ENCODE measurements around the gene IRX1. TPM values are rescaled to one million over a fixed set of nuclear protein-coding genes. Genes with fewer than 3 reads are reported as not detected.

IRX1 gene
- total RNA-seq, 1 experiment from 2014 or later = 4.1 TPM

DNA sequence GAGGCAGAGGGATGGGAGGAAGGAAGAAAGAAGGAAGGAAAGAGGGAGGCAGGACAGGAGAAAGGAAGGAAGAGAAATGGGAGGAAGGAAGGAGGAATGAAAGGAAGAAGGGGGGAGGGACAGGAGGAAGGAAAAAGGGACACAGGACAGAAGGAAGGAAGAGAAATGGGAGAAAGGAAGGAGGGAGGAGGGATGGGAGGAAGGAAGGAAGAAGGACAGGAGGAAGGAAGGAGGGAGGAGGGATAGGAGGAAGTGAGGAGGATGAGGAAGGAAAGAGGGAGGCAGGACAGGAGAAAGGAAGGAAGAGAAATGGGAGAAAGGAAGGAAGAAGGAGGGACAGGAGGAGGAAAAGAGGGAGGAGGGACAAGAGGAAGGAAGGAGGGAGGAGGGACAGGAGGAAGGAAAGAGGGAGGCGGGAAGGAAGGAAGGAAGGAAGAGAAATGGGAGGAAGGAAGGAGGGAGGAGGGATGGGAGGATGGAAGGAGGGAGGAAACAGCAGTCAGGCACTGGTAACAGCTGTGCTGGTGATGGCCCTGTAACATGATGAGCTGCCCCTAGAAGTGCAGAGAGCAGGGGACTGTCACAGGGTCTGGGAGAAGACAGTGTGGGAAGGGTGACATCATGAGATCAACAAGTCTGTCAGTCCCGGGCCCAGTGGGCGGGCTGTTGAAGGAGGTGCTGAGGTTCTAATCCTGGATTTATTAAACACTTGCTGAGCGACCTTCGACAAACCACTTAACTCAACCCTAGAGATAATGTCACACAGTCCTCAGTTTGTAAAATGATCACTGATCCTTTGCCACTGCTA is 10.7 kb upstream of the IRX1 start:
- Mint-ChIP-seq H3K9me3 (peaks cover 0 to 2% of the 10 kb centered on the region in 2 experiments; a peak in 2 of 5 replicates), H3K36me3 (ENCODE audit: insufficient read depth in 1 of 3, low read depth in 3 of 3) (no peaks in the 10 kb centered on the region), H3K27ac (no peak overlapping the region), H3K27me3 (ENCODE audit: low read depth) (peaks cover 97% of the 10 kb centered on the region), H3K4me1 (0 out of 4 replicates have a peak, but pooled peaks cover 0 to under 1% of the 10 kb centered on the region in 2 experiments), H3K4me3 (no peak overlapping the region)
- H3K9me3 ChIP-seq (ENCODE audit: control insufficient read depth, low read depth, low read length) = no peaks in the 10 kb centered on the region
- WGBS (ENCODE audit: extremely low coverage, insufficient read length, low lambda C conversion rate) = no CpG with 5 or more reads among the region's 5 CpGs
- H4K8ac ChIP-seq (replicated peaks; ENCODE audit: insufficient read length, low read depth, low read length) = no peak overlapping the region
- no peaks in the 10 kb centered on the region for H3K79me2 ChIP-seq (ENCODE audit: insufficient read depth, low read length)
- H4K5ac ChIP-seq (ENCODE audit: insufficient read length, low read depth, low read length) = no peak overlapping the region
- H2BK15ac ChIP-seq (ENCODE audit: low read depth, low read length) = no peak overlapping the region
- no peak overlapping the region for H2BK12ac ChIP-seq (ENCODE audit: insufficient read length, low read depth, low read length)
- H3K4ac ChIP-seq (ENCODE audit: low read depth, low read length) = no peak overlapping the region
- no peak overlapping the region for H4K91ac ChIP-seq (ENCODE audit: insufficient read length, low read depth, low read length)
- H2BK120ac ChIP-seq (ENCODE audit: low read depth, low read length, poor library complexity, severe bottlenecking) = no peak overlapping the region
- no peaks in the 10 kb centered on the region for H3K23me2 ChIP-seq (ENCODE audit: insufficient read length, low read depth, low read length, poor library complexity, severe bottlenecking)
- no peak overlapping the region for H3K4me2 ChIP-seq (ENCODE audit: insufficient read depth, insufficient read length, low read length)
- no peak overlapping the region for H3K9ac ChIP-seq (ENCODE audit: extremely low read depth, insufficient read length, low read length)
- DNase-seq = no peak
- no peak overlapping the region for H3K18ac ChIP-seq (ENCODE audit: insufficient read length, low read depth, low read length)
- no peaks in the 10 kb centered on the region for H3K4me1 ChIP-seq (ENCODE audit: insufficient read depth, low read length)
- no peak overlapping the region for H3K14ac ChIP-seq (ENCODE audit: insufficient read depth, low read length)
- H3T11ph ChIP-seq (ENCODE audit: low read length) = no peak overlapping the region
- no peak overlapping the region for H2AFZ ChIP-seq (ENCODE audit: low read length)
- H3K79me1 ChIP-seq (ENCODE audit: insufficient read depth, low read depth, low read length, poor library complexity, severe bottlenecking) = no peaks in the 10 kb centered on the region
- no peak overlapping the region for H3K27ac ChIP-seq (ENCODE audit: insufficient read length, low read depth, low read length)
- no peak overlapping the region for H3K23ac ChIP-seq (ENCODE audit: insufficient read length, low read depth, low read length)
- no peak overlapping the region for H2AK5ac ChIP-seq (ENCODE audit: insufficient read length, low read length)
- no peak overlapping the region for H2BK5ac ChIP-seq (ENCODE audit: insufficient read length, low read length)
- H3K56ac ChIP-seq (ENCODE audit: insufficient read length, low read depth, low read length) = no peak overlapping the region
- H4K20me1 ChIP-seq (ENCODE audit: control insufficient read depth, insufficient read depth, insufficient read length) = no peaks in the 10 kb centered on the region
- no peak overlapping the region for H2BK20ac ChIP-seq (ENCODE audit: low read depth, low read length, poor library complexity, severe bottlenecking)
- H3K27me3 ChIP-seq (ENCODE audit: insufficient read depth, low read length) = peaks cover 20% of the 10 kb centered on the region
- TF ChIP-seq, protein P1, sequence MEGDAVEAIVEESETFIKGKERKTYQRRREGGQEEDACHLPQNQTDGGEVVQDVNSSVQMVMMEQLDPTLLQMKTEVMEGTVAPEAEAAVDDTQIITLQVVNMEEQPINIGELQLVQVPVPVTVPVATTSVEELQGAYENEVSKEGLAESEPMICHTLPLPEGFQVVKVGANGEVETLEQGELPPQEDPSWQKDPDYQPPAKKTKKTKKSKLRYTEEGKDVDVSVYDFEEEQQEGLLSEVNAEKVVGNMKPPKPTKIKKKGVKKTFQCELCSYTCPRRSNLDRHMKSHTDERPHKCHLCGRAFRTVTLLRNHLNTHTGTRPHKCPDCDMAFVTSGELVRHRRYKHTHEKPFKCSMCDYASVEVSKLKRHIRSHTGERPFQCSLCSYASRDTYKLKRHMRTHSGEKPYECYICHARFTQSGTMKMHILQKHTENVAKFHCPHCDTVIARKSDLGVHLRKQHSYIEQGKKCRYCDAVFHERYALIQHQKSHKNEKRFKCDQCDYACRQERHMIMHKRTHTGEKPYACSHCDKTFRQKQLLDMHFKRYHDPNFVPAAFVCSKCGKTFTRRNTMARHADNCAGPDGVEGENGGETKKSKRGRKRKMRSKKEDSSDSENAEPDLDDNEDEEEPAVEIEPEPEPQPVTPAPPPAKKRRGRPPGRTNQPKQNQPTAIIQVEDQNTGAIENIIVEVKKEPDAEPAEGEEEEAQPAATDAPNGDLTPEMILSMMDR (conservative IDR thresholded peaks at IDR 0.05) = no peak

Measured in H9 (cell line).